ENCODE data around the gene ZNF507.
"Not testable (repeated sequence)": the region's sequence is repeated elsewhere in the genome, so short reads cannot be mapped to it uniquely, and the experiment has no call there.

Gene ZNF507

DNA sequence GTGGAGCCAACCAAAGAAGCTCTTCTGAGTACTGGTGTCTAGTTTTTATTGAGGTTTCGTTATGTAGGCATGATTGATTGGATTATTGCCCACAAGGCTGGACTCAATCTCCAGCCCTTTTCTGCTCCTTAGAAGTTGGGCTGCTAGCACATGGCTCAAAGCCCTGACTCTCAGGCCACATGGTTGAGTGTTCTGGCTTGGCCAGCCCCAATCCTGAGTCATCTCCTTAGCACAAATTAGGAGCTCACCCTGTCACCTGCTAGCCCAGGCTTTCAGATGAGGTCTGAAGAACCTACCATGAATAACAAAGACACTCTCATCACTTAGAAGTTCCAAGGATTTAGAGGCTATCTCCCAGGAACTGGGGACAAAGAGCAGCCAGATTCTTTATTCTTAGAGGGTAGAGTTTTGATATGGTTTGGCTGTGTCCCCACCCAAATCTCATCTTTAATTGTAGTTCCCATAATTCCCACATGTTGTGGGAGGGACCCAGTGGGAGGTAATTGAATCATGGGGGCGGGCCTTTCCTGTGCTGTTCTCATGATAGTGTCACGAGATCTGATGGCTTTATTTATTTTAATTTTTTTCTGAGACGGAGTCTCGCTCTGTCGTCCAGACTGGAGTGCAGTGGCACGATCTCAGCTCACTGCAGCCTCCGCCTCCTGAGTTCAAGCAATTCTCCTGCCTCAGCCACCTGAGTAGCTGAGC, 71.5 kb downstream of the ZNF507 start:
- Histone ChIP-seq H3K9ac (ENCODE audit: low read depth, low read length) (no peak overlapping the region), H3K27me3 (ENCODE audit: insufficient read depth, low read length) (no peaks in the 10 kb centered on the region), H3K4me1 (ENCODE audit: insufficient read depth, low read length) (no peaks in the 10 kb centered on the region), H3K4me3 (ENCODE audit: low read length) (no peak overlapping the region), H3K27ac (ENCODE audit: low read depth, low read length) (no peak overlapping the region), H3K9me3 (ENCODE audit: insufficient read depth, low read depth, low read length) (no peaks in the 10 kb centered on the region), H3K36me3 (ENCODE audit: insufficient read depth, low read length) (peaks cover 81% of the 10 kb centered on the region)
- 96% methylated on average over 8 of the region's 8 CpGs for WGBS

DNA sequence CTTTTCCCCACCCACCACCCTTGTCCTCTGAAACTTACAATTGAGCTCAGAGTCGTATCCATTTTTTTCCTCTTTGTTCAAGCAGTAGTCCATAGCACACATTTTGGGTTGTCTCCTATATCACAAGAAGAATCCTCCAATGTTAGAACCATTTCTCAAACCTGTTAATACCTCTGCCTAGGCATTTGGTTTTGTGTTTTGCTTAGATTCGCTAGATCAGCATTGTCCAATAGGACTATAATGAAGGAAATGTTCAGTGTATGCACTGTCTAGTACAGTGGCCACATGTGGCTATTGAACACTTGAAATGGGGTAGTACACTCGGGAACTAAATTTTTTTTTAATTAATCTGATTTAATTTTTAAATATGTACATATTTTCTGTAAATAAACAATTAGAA, 72.7 kb downstream of the ZNF507 start:
- H3K9me3 ChIP-seq (ENCODE audit: insufficient read depth, low read depth, low read length), result no peaks in the 10 kb centered on the region
- no peak overlapping the region for H3K27ac ChIP-seq (ENCODE audit: low read depth, low read length)
- no peaks in the 10 kb centered on the region for H3K27me3 ChIP-seq (ENCODE audit: insufficient read depth, low read length)
- no peak overlapping the region for H3K4me3 ChIP-seq (ENCODE audit: low read length)
- peaks cover 78% of the 10 kb centered on the region for H3K36me3 ChIP-seq (ENCODE audit: insufficient read depth, low read length)
- no peaks in the 10 kb centered on the region for H3K4me1 ChIP-seq (ENCODE audit: insufficient read depth, low read length)
- 95% methylated on average over 2 of the region's 3 CpGs for WGBS
- H3K9ac ChIP-seq (ENCODE audit: low read depth, low read length), result no peak overlapping the region

DNA sequence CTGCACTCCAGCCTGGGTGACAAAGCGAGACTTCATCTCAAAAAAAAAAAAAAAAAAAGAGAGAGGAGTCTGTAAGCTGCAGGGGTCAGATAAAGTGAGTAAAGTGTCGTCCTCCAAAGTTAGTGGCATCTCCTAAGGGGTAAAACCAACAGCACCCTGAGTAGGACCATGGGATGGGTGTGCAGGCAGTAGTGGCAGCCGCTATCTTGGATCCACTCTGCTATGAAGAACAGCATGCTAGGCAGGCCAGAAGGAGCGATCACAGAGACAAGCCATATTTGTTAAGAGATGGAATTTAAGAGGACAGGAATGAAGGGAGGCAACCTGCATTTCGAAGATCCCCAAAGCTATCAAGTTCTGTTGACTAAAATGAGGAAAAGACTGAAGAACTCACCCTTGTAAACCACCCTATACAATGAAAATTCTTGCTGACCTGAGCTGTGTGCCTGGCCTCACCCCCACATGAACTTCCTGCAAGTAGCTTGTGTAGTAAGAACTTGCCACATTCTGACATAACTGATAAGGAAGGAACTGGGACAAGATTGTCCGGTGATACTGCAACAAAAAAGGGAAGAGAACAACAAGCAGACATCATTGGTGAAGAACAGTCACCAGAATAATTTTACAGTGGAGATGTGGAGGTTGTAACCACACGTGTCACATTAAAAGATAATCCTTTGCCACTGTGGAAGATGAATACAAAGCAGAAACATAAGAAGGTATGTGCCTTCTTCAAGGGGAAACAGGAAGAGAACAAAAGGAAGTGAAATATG, 76.4 kb downstream of the ZNF507 start:
- no peak overlapping the region for H3K9ac ChIP-seq (ENCODE audit: low read depth, low read length)
- peaks cover 52% of the 10 kb centered on the region for H3K36me3 ChIP-seq (ENCODE audit: insufficient read depth, low read length)
- WGBS, result 83% methylated on average over 7 of the region's 7 CpGs
- H3K9me3 ChIP-seq (ENCODE audit: insufficient read depth, low read depth, low read length), result no peaks in the 10 kb centered on the region
- no peaks in the 10 kb centered on the region for H3K27me3 ChIP-seq (ENCODE audit: insufficient read depth, low read length)
- no peaks in the 10 kb centered on the region for H3K4me1 ChIP-seq (ENCODE audit: insufficient read depth, low read length)
- no peak overlapping the region for H3K27ac ChIP-seq (ENCODE audit: low read depth, low read length)
- H3K4me3 ChIP-seq (ENCODE audit: low read length), result no peak overlapping the region

DNA sequence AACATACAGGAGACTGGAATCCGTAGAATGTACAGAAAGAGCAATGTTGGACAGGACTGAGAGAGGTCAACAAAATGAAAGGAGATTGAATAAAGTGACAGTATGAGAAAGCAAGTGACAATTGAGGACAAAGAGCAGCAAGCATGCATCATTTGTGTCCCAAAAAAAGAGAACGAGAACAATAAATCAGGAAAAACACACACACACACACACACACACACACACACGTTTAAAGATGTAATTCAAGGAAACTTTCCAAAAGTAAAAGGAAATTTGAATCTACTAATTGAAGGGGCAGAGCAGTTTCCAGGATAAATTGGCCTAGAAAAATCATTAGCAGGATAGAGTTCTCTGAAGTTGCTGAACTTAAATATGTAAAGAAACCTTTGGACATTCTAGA, 77.0 kb downstream of the ZNF507 start:
- 98% methylated on average over 3 of the region's 3 CpGs for WGBS

DNA sequence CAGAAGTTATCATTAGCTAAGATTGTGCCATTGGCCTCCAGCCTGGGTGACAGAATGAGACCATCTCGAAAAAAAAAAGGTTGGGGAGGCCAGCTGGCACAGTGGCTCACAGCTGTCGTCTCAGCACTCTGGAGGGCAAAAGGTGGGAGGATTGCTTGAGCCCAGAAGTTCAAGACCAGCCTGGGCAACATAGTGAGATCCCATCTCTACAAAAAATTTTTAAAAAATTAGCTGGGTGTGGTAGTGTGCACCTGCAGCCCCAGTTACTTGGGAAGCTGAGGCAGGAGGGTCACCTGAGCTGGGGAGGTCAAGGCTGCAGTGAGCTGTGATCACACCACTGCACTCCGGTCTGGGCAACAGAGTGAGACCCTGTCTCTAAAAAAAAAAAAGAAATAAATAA, 78.5 kb downstream of the ZNF507 start:
- 97% methylated on average over 2 of the region's 3 CpGs for WGBS
- not testable (repeated sequence) for H3K4me3 ChIP-seq (ENCODE audit: low read length); H3K27ac ChIP-seq (ENCODE audit: low read depth, low read length); H3K9me3 ChIP-seq (ENCODE audit: insufficient read depth, low read depth, low read length); H3K9ac ChIP-seq (ENCODE audit: low read depth, low read length); H3K4me1 ChIP-seq (ENCODE audit: insufficient read depth, low read length); H3K27me3 ChIP-seq (ENCODE audit: insufficient read depth, low read length)
- H3K36me3 ChIP-seq (ENCODE audit: insufficient read depth, low read length), result peaks cover 50% of the 10 kb centered on the region

More for the DNA sequence above, 77.0 kb downstream of the ZNF507 start:
- peaks cover 54% of the 10 kb centered on the region for H3K36me3 ChIP-seq (ENCODE audit: insufficient read depth, low read length)
- H3K27me3 ChIP-seq (ENCODE audit: insufficient read depth, low read length), result no peaks in the 10 kb centered on the region
- no peak overlapping the region for H3K27ac ChIP-seq (ENCODE audit: low read depth, low read length)
- H3K4me3 ChIP-seq (ENCODE audit: low read length), result no peak overlapping the region
- H3K4me1 ChIP-seq (ENCODE audit: insufficient read depth, low read length), result no peaks in the 10 kb centered on the region
- H3K9me3 ChIP-seq (ENCODE audit: insufficient read depth, low read depth, low read length), result no peaks in the 10 kb centered on the region
- H3K9ac ChIP-seq (ENCODE audit: low read depth, low read length), result no peak overlapping the region

DNA sequence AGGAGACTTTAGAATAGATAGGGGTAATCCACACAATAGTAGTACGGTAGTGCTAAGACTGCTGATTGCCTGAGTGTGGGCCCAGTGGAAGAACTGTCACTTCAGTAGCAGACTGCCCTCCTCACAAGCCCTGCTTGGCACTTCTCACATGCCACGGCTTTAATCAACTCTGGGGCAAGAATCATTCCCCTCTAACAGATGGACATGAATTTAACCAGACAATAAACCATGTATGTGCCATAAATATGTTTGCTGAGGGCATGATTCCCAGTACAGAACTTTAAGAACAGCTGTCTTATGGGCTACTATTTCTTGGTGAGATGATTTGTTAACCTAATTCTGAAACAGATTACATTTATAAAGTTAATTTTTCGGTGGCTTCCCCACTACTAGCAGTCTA, 82.1 kb downstream of the ZNF507 start:
- Histone ChIP-seq H3K9ac (ENCODE audit: low read depth, low read length) (no peak overlapping the region), H3K9me3 (ENCODE audit: insufficient read depth, low read depth, low read length) (no peaks in the 10 kb centered on the region), H3K27me3 (ENCODE audit: insufficient read depth, low read length) (no peaks in the 10 kb centered on the region), H3K4me1 (ENCODE audit: insufficient read depth, low read length) (no peaks in the 10 kb centered on the region), H3K27ac (ENCODE audit: low read depth, low read length) (no peak overlapping the region), H3K36me3 (ENCODE audit: insufficient read depth, low read length) (peaks cover 41% of the 10 kb centered on the region), H3K4me3 (ENCODE audit: low read length) (no peak overlapping the region)
- WGBS, result 92% methylated on average over 2 of the region's 3 CpGs

DNA sequence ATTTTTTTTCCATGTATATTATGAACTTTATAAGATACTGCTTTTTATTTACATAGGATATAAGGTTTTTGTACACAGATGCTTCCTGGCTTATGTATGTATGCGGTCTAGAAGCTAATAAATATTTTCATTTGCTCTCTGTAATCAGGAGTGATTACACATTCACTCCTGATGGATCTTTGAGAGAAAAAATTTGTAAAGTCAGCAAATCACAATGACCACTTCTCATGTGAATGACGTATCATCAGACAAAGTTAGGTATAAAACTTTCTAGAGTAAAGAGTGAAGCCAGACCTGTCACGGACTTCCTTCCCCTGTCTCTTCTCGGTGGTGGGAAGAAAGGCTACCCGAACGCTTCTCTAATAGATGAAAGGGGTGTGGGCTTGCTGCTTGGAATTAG, 91.3 kb downstream of the ZNF507 start:
- H3K4me3 ChIP-seq (ENCODE audit: low read length), result no peak overlapping the region
- 91% methylated on average over 6 of the region's 6 CpGs for WGBS
- H3K9me3 ChIP-seq (ENCODE audit: insufficient read depth, low read depth, low read length), result no peaks in the 10 kb centered on the region
- no peaks in the 10 kb centered on the region for H3K4me1 ChIP-seq (ENCODE audit: insufficient read depth, low read length)
- no peaks in the 10 kb centered on the region for H3K27me3 ChIP-seq (ENCODE audit: insufficient read depth, low read length)
- H3K36me3 ChIP-seq (ENCODE audit: insufficient read depth, low read length), result peaks cover 91% of the 10 kb centered on the region
- no peak overlapping the region for H3K9ac ChIP-seq (ENCODE audit: low read depth, low read length)
- H3K27ac ChIP-seq (ENCODE audit: low read depth, low read length), result no peak overlapping the region

DNA sequence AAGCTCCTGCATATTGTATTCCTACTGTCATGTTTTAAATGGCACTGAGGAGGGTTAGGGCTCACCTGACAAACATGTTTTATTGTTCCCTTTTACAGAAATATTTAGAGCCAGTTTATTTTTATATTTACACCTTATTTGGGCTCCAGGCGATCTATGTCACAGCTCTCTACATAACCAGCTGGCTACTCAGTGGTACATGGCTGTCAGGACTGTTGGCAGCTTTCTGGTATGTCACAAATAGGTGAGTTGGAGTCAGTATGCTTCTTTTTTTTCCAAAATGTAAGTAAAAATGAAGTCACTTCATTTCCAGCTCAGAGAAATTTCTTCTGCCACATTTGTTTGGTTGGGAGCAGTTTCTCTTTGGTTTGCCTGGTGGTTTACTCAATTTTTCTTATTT, 91.7 kb downstream of the ZNF507 start:
- Histone ChIP-seq H3K27ac (ENCODE audit: low read depth, low read length) (no peak overlapping the region), H3K9me3 (ENCODE audit: insufficient read depth, low read depth, low read length) (no peaks in the 10 kb centered on the region), H3K4me1 (ENCODE audit: insufficient read depth, low read length) (no peaks in the 10 kb centered on the region), H3K27me3 (ENCODE audit: insufficient read depth, low read length) (no peaks in the 10 kb centered on the region), H3K4me3 (ENCODE audit: low read length) (no peak overlapping the region), H3K9ac (ENCODE audit: low read depth, low read length) (no peak overlapping the region), H3K36me3 (ENCODE audit: insufficient read depth, low read length) (peaks cover 91% of the 10 kb centered on the region)
- WGBS, result 100% methylated on average over 1 of the region's 1 CpG
